ENCODE results near the gene MRPS12. TPM values are rescaled to one million over a fixed set of nuclear protein-coding genes. Genes with fewer than 3 reads are reported as not detected.

Gene MRPS12
- total and polyA plus RNA-seq, 2 of the 13 experiments (the other 11 are each of a cell fraction or from before 2014, with no cell fraction given): 27.5 to 54.8 TPM

DNA sequence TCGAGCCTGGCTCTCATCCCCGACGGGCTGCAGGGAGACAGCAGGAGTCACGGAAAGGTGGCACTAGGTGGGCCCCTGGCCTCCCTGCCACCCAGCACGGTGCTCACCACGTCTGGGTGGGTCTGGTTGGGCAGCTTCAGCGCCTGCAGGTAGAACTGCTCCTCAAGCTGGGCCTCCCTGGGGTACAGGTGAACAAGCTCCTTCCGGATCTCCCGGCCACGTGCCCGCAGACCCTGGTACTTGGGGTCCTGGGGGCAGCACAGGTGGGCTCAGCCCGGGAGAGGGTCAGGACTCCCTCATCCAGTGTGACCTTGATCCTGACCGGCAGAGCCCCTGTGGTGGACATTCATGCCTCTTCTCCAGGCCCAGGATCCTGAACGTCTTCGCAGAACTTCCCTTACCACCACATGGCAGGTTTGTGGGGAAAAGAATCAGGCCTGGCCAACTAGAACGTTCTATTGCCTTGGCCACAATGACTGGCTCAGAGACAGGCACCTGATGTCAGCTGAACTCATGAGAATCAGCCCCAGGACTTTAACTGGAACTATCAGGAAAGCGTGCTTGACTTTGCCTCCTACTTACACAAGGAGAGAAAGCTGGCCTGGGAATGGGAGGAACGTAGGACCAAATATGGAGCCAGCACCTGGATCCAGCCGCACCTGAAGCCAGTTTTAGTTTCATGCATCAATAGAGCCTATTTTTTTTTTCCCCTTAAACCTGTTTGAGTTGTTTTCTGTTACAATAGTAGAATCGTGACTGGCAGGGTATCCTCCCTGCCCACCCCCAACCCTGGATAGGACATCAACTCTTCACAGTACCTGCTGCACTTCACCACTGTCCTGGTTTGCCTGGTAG is 9.1 kb upstream of the MRPS12 start:
- no peak overlapping the region for H3K9ac ChIP-seq (ENCODE audit: insufficient read depth, low read depth, low read length)
- in situ Hi-C loops (cut with HindIII; ENCODE audit: extremely low pct_ligation_motif_present, low pct_unique_long_range_greater_than_20kb) (loop anchor here (25.0 kb wide), 1 partner anchor 184 kb away; the partner anchor contains the start of gene CAPN12), intact Hi-C loops (cut with micrococcal nuclease; ENCODE audit: unreplicated experiment) (no loop called here)
- H3K27ac ChIP-seq (ENCODE audit: extremely low read length, insufficient read depth, low read length): no peak overlapping the region
- ATAC-seq (no peak), DNase-seq (ENCODE audit: low spot score) (no peak), FAIRE-seq (no peak)
- no TSS peak for BruUV-seq (replicated peaks)
- peaks cover 15 to 37% of the 10 kb centered on the region in 2 experiments for H3K36me3 ChIP-seq (replicated peaks in 1 of 2; ENCODE audit: control insufficient read depth in 1 of 2, insufficient read depth in 2 of 2, low read length in 2 of 2)
- CTCF ChIA-PET (ENCODE audit: low intra/inter-chr PET ratio, low total read pairs): no interaction called here
- no peaks in the 10 kb centered on the region for H3K27me3 ChIP-seq (ENCODE audit: control insufficient read depth in 1 of 2, insufficient read depth in 2 of 2, low read length in 2 of 2)
- H3K9me3 ChIP-seq (ENCODE audit: low read length): no peaks in the 10 kb centered on the region
- TF ChIP-seq ZNF121 (CRISPR knock-in tag; IDR thresholded peaks at IDR 0.05) (no peak), MBD4 (IDR thresholded peaks at IDR 0.05; ENCODE audit: borderline replicate concordance, low read length) (no peak), MTA1 (CRISPR knock-in tag; IDR thresholded peaks at IDR 0.05; ENCODE audit: borderline replicate concordance) (no peak), ZNF83 (CRISPR knock-in tag; IDR thresholded peaks at IDR 0.05; ENCODE audit: borderline replicate concordance) (no peak), MXD4 (CRISPR knock-in tag; IDR thresholded peaks at IDR 0.05) (no peak), ZNF234 (CRISPR knock-in tag; conservative IDR thresholded peaks at IDR 0.05) (no peak), AGO2 (optimal IDR thresholded peaks at IDR 0.05; ENCODE audit: low read depth, low read length) (peak; percentile 77), POLR2G (IDR thresholded peaks at IDR 0.05; ENCODE audit: low read depth, low read length) (no peak), ZNF724P (CRISPR knock-in tag; IDR thresholded peaks at IDR 0.05; ENCODE audit: borderline replicate concordance) (no peak), REPIN1 (CRISPR knock-in tag; IDR thresholded peaks at IDR 0.05; ENCODE audit: borderline replicate concordance, low read depth) (no peak), RBFOX2 (IDR thresholded peaks at IDR 0.05; ENCODE audit: low read depth, low read length) (0 out of 2 replicates have a peak, but pooled peaks have one; percentile 37), ZNF510 (CRISPR knock-in tag; IDR thresholded peaks at IDR 0.05; ENCODE audit: low read depth) (no peak), RBM22 (optimal IDR thresholded peaks at IDR 0.05; ENCODE audit: low read length) (peak; percentile 39), ZNF329 (CRISPR knock-in tag; IDR thresholded peaks at IDR 0.05; ENCODE audit: low read depth) (peak; percentile 99), ISL2 (CRISPR knock-in tag; IDR thresholded peaks at IDR 0.05) (no peak)
- TF ChIP-seq, protein P1, sequence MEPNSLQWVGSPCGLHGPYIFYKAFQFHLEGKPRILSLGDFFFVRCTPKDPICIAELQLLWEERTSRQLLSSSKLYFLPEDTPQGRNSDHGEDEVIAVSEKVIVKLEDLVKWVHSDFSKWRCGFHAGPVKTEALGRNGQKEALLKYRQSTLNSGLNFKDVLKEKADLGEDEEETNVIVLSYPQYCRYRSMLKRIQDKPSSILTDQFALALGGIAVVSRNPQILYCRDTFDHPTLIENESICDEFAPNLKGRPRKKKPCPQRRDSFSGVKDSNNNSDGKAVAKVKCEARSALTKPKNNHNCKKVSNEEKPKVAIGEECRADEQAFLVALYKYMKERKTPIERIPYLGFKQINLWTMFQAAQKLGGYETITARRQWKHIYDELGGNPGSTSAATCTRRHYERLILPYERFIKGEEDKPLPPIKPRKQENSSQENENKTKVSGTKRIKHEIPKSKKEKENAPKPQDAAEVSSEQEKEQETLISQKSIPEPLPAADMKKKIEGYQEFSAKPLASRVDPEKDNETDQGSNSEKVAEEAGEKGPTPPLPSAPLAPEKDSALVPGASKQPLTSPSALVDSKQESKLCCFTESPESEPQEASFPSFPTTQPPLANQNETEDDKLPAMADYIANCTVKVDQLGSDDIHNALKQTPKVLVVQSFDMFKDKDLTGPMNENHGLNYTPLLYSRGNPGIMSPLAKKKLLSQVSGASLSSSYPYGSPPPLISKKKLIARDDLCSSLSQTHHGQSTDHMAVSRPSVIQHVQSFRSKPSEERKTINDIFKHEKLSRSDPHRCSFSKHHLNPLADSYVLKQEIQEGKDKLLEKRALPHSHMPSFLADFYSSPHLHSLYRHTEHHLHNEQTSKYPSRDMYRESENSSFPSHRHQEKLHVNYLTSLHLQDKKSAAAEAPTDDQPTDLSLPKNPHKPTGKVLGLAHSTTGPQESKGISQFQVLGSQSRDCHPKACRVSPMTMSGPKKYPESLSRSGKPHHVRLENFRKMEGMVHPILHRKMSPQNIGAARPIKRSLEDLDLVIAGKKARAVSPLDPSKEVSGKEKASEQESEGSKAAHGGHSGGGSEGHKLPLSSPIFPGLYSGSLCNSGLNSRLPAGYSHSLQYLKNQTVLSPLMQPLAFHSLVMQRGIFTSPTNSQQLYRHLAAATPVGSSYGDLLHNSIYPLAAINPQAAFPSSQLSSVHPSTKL (CRISPR knock-in tag; IDR thresholded peaks at IDR 0.05): no peak
- H2AFZ ChIP-seq (ENCODE audit: low read length): no peak overlapping the region
- H3K79me2 ChIP-seq (ENCODE audit: insufficient read depth, low read length): no peaks in the 10 kb centered on the region
- no peak overlapping the region for H3K4me3 ChIP-seq (replicated peaks in 1 of 3; ENCODE audit: insufficient read depth in 1 of 3, low read depth in 2 of 3, low read length in 3 of 3)
- 97% methylated on average over 11 of the region's 20 CpGs for WGBS (ENCODE audit: low lambda C conversion rate)
- H3K4me1 ChIP-seq (ENCODE audit: insufficient read depth, low read length): peaks cover 12% of the 10 kb centered on the region
- no peak overlapping the region for H3K4me2 ChIP-seq (ENCODE audit: low read depth, low read length)
- POLR2A ChIA-PET: no interaction called here
- no peaks in the 10 kb centered on the region for H4K20me1 ChIP-seq (ENCODE audit: insufficient read depth, low read length)
